K562 treated with DMSO at 1 percent for 48 hours (cell line): ENCODE results near the gene MORC4. TPM values are rescaled to one million over a fixed set of nuclear protein-coding genes. Genes with fewer than 3 reads are reported as not detected.

Source experiments
- total RNA-seq: library from RNA; unstranded; fragments of 300-600 nt; gene quantifications from 2 replicates; pipeline ENCODE4 v1.2.3, GENCODE V29; 2022; ENCODE audit warnings: low replicate concordance; ENCODE audit errors: extremely low read depth

Gene MORC4
- total RNA-seq: not detected in 2 replicates

DNA sequence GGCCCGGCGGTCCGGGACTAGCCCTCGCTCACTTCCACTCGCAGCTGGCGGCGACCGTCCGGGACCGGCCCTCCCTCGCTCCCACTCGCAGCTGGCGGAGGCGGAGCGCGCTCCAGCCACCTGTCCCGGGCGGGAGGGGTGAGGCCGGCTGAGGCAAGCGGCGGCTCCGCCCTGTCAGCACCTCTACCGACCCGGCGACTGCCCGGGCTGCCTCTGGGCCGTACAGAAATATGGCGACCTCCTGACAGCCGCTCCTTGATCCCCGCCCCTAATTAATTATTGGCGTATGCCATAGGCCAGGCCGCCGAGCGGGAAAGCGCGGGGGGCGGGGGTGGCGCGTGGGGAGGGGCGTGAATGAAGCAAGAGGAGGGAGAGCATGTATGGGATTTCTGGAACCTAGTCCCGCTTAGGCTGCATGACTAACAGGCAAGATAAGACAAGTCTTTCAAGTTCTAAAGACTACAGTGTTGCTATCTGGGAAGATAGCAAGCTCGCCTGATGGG lies at the start of gene MORC4:
MORC4 (minus strand) TSS at position 200 of the 503 bp plus-strand sequence. CDS start 243 bp downstream, outside the sequence.

GRCh38 chrX:106919932-106920452 lies 80.0 kb downstream of the MORC4 start, which contains the start of gene CLDN2:
Gene CLDN2, plus strand, starts transcription at chrX:106920402. Its CDS starts 7,827 bp downstream, at chrX:106928229.

GRCh38 chrX:106903291-106903824 lies 96.7 kb downstream of the MORC4 start, which contains the start of gene RIPPLY1:
Gene RIPPLY1, minus strand, starts transcription at chrX:106903341. Its CDS starts 54 bp downstream, at chrX:106903287.

Other genes starting within 250 kb of the MORC4 start
- not detected in 2 replicates for gene TBC1D8B, start 197.5 kb downstream of the MORC4 start, total RNA-seq
- gene RIPPLY1, start 96.9 kb downstream of the MORC4 start, total RNA-seq: not detected in 2 replicates
- not detected in 2 replicates for gene CLDN2, start 79.8 kb downstream of the MORC4 start, total RNA-seq
- gene RBM41, start 118.6 kb upstream of the MORC4 start, total RNA-seq: not detected in 2 replicates
- not detected in 2 replicates for gene NUP62CL, start 206.2 kb upstream of the MORC4 start, total RNA-seq
- not detected in 2 replicates for gene DNAAF6, start 206.4 kb upstream of the MORC4 start, total RNA-seq